Psoas muscle (tissue), 8 donors: ENCODE data around the gene CD79B. TPM values are rescaled to one million over a fixed set of nuclear protein-coding genes. Genes with fewer than 3 reads are reported as not detected.
"Not testable (repeated sequence)": the region's sequence is repeated elsewhere in the genome, so short reads cannot be mapped to it uniquely, and the experiment has no call there.

ENCODE experiments used
- ATAC-seq, 4 donors: fragments of 200-7000 bp; cut with Tn5 transposase; one replicate each; pipeline ENCODE4 v1.9.1; 2020; ENCODE audit warnings: moderate library complexity in 3 of 4, mild to moderate bottlenecking in 2 of 4
- DNase-seq, 2 donors: peaks; one replicate each; pipeline ENCODE4 v3.0.0-alpha.2; 2020
- H3K27ac ChIP-seq: fragments of 200-600 bp; one replicate; pipeline ENCODE4 v1.8.0; 2022
- H3K27me3 ChIP-seq, 3 donors: fragments of 200-600 bp in 1 of 3; one replicate each; pipeline versions ENCODE4 v1.6.1 to v1.8.0; 2013 to 2022; ENCODE audit warnings: low read length in 2 of 3, mild to moderate bottlenecking in 2 of 3, moderate library complexity in 1 of 3; ENCODE audit not compliant: insufficient read depth in 3 of 3
- H3K36me3 ChIP-seq, 2 donors: fragments of 200-600 bp in 1 of 2; one replicate each; pipeline versions ENCODE4 v1.6.1 to v1.8.0; 2013 to 2022; ENCODE audit warnings: low read depth in 1 of 2, mild to moderate bottlenecking in 1 of 2, moderate library complexity in 1 of 2; ENCODE audit not compliant: insufficient read depth in 1 of 2
- H3K4me1 ChIP-seq: fragments of 200-600 bp; one replicate; pipeline ENCODE4 v1.8.0; 2022
- H3K4me3 ChIP-seq: fragments of 200-600 bp; one replicate; pipeline ENCODE4 v1.8.0; 2022; ENCODE audit warnings: mild to moderate bottlenecking
- H3K9me3 ChIP-seq: fragments of 200-600 bp; one replicate; pipeline ENCODE4 v1.8.0; 2022
- CTCF ChIP-seq: fragments of 200-600 bp; IDR thresholded peaks from one replicate; pipeline ENCODE4 v1.8.0; 2022; ENCODE audit warnings: antibody characterized with exemption
- whole genome bisulfite sequencing, 3 donors: extraction: QIAGEN DNeasy Blood & Tissue Kit; methylation state at CpG; one replicate each; pipeline versions ENCODE4 v1.1.6 to v1.1.7; 2013; 5-methylcytosine and 5-hydroxymethylcytosine counted together
- intact Hi-C, 2 donors: fragments of 100-400 bp; cut with DNase I; formaldehyde crosslinking; loops; one replicate each; pipeline versions ENCODE4 v1.11.0 to v1.14.2; 2022
- polyA plus RNA-seq, 3 donors: library from polyadenylated mRNA; stranded (reverse); fragments of 200-250 nt; gene quantifications; one replicate each; pipeline ENCODE4 v1.2.3, GENCODE V29; 2013
- total RNA-seq, 4 donors: library from RNA; stranded (reverse); fragmentation: NEBNext Ultra II Directional in 2 of 4; extraction: Animal tissue kit (Norgen Biotek cat#: 25700) in 2 of 4; gene quantifications; one replicate each; pipeline versions ENCODE4 v1.2.1 to v1.2.4, GENCODE V29; 2021 to 2023
- donor health status: healthy with polysubstance abuse.
- donor health status: DM: no; HTN: no; CAD: no; lungs with moderate emphysema.
- donor health status: Bipolar disorder and iron deficiency.
- donor health status: healthy.
- donor health status: DM: yes; HTN: yes; CAD: no.
- donor health status: DM: no; HTN: no; CAD: no.
- donor health status: DM: no; HTN: no; CAD: no.
- donor health status: DM: yes; HTN: yes; CAD: no.

CD79B gene
- total and polyA plus RNA-seq, 7 donors: 1.9 to 5.7 (median 3.7) TPM

DNA sequence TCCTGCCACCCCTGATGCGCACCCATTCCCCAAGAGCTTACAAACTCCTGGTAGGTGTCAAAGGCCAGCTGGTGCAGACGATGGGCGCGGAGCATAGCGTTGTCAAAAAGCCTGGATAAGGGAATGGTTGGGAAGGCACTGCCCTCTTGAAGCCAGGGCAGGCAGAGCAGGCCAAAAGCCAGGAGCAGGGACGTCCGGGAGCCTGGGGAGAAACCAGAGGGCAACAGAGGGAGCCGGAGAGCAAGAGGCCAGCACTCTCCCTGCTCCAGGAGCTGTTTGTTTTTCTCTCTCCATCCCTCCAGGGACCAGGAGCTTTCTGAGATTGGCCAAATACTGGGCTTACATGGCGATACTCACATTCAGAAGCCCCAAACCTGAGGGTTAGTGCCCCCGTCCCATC lies 13.8 kb downstream of the CD79B start:
- Histone ChIP-seq H3K4me1 (no peaks in the 10 kb centered on the region), H3K27ac (no peak overlapping the region), H3K27me3 (no peaks in the 10 kb centered on the region), H3K9me3 (no peaks in the 10 kb centered on the region), H3K4me3 (no peak overlapping the region), H3K36me3 (no peaks in the 10 kb centered on the region)
- no peak for ATAC-seq
- 54 to 65% (median 56%) methylated on average over 10 of the region's 10 CpGs for whole genome bisulfite sequencing, 3 donors
- DNase-seq: no peak
- no peak for TF ChIP-seq CTCF
- intact Hi-C loops: loop anchor here (2.0 to 10.0 kb wide), 3 partner anchors 72 to 216 kb away; partner anchors contain the start of gene ERN1 (in 1 of the 2)

DNA sequence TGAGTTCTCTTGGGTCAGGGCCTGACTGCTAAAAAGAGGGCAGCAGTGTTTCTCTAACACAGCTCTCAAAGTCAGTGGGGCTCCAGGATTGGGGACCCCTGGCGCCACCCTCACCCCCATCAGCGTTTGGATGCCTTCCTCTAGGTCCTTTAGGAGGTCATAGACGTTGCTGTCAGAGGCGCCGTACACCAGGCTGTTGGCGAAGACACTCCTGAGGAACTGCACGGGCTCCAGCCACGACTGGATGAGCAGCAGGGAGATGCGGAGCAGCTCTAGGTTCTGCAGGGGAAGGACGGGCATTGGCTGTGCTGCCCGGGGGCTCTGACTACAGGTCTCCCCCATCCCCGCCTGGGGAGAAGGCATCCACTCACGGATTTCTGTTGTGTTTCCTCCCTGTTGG lies 14.5 kb downstream of the CD79B start:
- 74 to 90% (median 85%) methylated on average over 13 of the region's 13 CpGs for WGBS, 3 donors
- no peak overlapping the region for H3K4me3 ChIP-seq
- ATAC-seq (no peak), DNase-seq (no peak)
- H3K9me3 ChIP-seq: no peaks in the 10 kb centered on the region
- intact Hi-C loops: loop anchor here (2.0 to 10.0 kb wide), 3 partner anchors 73 to 217 kb away; partner anchors contain the start of gene ERN1 (in 1 of the 2)
- no peaks in the 10 kb centered on the region for H3K27me3 ChIP-seq
- H3K36me3 ChIP-seq: no peaks in the 10 kb centered on the region
- no peaks in the 10 kb centered on the region for H3K4me1 ChIP-seq
- no peak for TF ChIP-seq CTCF
- H3K27ac ChIP-seq: no peak overlapping the region

GRCh38 chr17:63917206-63917605 lies 14.9 kb downstream of the CD79B start:
- ATAC-seq, DNase-seq, H3K9me3 ChIP-seq, H3K36me3 ChIP-seq, H3K27ac ChIP-seq, H3K27me3 ChIP-seq, H3K4me3 ChIP-seq, H3K4me1 ChIP-seq: not testable (repeated sequence)
- 87 to 93% (median 89%) methylated on average over 8 to 11 of the region's 11 CpGs for WGBS, 3 donors
- intact Hi-C loops: loop anchor here in 1 of 2 donors (10.0 kb wide), 1 partner anchor 218 kb away; the partner anchor contains the start of gene ERN1

DNA sequence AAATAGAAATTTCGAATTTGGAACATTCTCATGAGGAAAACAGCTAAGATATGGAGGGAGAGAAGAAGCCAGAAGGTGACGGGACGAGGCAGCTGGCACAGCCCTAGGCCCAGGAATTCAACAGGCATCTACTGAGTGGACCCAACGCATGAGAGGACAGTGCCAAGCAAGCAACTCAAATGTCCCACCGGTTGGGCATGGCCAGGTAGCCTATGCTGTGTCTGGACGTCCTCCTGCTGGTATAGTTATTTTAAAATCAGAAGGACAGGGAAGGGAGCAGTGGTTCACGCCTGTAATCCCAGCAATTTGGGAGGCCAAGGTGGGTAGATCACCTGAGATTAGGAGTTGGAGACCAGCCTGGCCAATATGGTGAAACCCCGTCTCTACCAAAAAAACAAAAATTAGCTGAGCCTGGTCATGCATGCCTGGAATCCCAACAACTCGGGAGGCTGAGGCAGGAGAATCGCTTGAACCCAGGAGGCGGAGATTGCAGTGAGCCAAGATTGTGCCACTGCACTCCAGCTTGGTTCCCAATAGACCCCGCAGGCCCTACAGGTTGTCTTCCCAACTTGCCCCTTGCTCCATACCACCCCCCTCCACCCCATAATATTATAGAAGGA lies 15.5 kb downstream of the CD79B start:
- no peaks in the 10 kb centered on the region for H3K9me3 ChIP-seq
- H3K27me3 ChIP-seq: no peaks in the 10 kb centered on the region
- TF ChIP-seq CTCF: no peak
- no peak for DNase-seq
- H3K36me3 ChIP-seq: no peaks in the 10 kb centered on the region
- no peak overlapping the region for H3K27ac ChIP-seq
- WGBS, 3 donors: 76 to 80% (median 76%) methylated on average over 12 of the region's 12 CpGs
- intact Hi-C loops: loop anchor here in 1 of 2 donors (10.0 kb wide), 1 partner anchor 218 kb away; the partner anchor contains the start of gene ERN1
- ATAC-seq: peak in 1 of 4 donors; percentile 44
- H3K4me1 ChIP-seq: no peaks in the 10 kb centered on the region
- no peak overlapping the region for H3K4me3 ChIP-seq

GRCh38 chr17:63915753-63916152 lies 16.4 kb downstream of the CD79B start:
- DNase-seq: not testable (repeated sequence)
- intact Hi-C loops: loop anchor here in 1 of 2 donors (10.0 kb wide), 1 partner anchor 219 kb away; the partner anchor contains the start of gene ERN1

More at GRCh38 chr17:63915753-63916152, 16.4 kb downstream of the CD79B start:
- H3K27ac ChIP-seq, ATAC-seq, H3K27me3 ChIP-seq, H3K9me3 ChIP-seq, H3K4me1 ChIP-seq, H3K36me3 ChIP-seq, H3K4me3 ChIP-seq: not testable (repeated sequence)
- 71 to 79% (median 76%) methylated on average over 10 of the region's 10 CpGs for WGBS, 3 donors
